Measurements from ENCODE around the gene VCX3B. TPM values are rescaled to one million over a fixed set of nuclear protein-coding genes. Genes with fewer than 3 reads are reported as not detected.
"Not testable (repeated sequence)": the region's sequence is repeated elsewhere in the genome, so short reads cannot be mapped to it uniquely, and the experiment has no call there.

The VCX3B gene
- total and polyA plus RNA-seq, 10 donors: 0.08 to 0.22 TPM; not detected in 8

- H3K27me3 ChIP-seq (replicated peaks in 1 of 7): no peaks in the 10 kb centered on the region
- intact Hi-C loops (cut with DNase I; ENCODE audit: low total_unique reads): no loop called here
- no peaks in the 10 kb centered on the region for H3K36me3 ChIP-seq
- no peak for DNase-seq
- H3K4me3 ChIP-seq: no peak overlapping the region
- WGBS, 5 donors: 91 to 96% (median 93%) methylated on average over 4 of the region's 4 CpGs
- no peaks in the 10 kb centered on the region for H3K9me3 ChIP-seq
- no peak overlapping the region for H3K27ac ChIP-seq
- H3K4me1 ChIP-seq: no peaks in the 10 kb centered on the region
- TF ChIP-seq POLR2AphosphoS5 (IDR thresholded peaks at IDR 0.05) (no peak), POLR2A (IDR thresholded peaks at IDR 0.05) (no peak), CTCF (IDR thresholded peaks at IDR 0.05 in 8 of 11, conservative IDR thresholded peaks at IDR 0.05 in 3 of 11) (no peak)
Measured at GRCh38 chrX:8500203-8500602, 35.6 kb downstream of the VCX3B start.

DNA sequence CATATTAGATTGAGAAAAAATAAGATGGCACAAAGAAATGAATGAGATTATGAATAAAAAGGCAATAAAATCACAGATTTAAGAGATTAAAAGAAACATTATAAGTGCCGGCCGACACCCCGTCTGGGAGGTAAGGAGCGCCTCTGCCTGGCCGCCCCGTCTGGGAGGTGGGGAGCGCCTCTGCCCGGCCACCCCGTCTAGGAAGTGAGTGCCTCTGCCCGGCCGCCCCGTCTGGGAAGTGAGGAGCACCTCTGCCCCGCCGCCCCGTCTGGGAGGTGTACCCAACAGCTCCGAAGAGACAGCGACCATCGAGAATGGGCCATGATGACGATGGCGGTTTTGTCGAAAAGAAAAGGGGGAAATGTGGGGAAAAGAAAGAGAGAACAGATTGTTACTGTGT lies 37.5 kb downstream of the VCX3B start:
- WGBS, 5 donors: 84 to 97% (median 91%) methylated on average over 15 to 21 of the region's 21 CpGs
- intact Hi-C loops (cut with DNase I; ENCODE audit: low total_unique reads); DNase-seq; H3K27me3 ChIP-seq (replicated peaks in 1 of 7); H3K4me1 ChIP-seq; H3K27ac ChIP-seq; H3K4me3 ChIP-seq; H3K9me3 ChIP-seq; H3K36me3 ChIP-seq: not testable (repeated sequence)

DNA sequence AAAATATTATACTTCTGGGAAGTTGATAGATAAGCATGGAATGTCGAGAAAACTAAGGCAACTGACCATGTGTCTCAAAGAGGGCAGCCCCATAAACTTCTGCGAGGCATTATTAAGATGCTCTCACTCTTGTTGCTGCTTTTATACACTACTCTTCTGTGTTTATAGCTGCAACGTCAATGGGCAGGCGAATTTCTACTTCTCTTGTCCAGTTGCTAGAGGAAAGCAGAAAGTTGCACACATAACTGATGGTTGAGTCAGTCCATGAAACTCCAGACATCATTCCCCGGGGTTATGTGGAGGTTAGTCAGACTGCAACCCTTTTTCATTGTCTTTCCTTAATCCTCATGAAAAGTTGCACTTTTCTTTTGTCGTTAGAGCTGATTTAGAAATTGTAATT lies 39.8 kb downstream of the VCX3B start:
- no peaks in the 10 kb centered on the region for H3K36me3 ChIP-seq
- no peak overlapping the region for H3K4me3 ChIP-seq
- TF ChIP-seq POLR2A (IDR thresholded peaks at IDR 0.05): no peak
- TF ChIP-seq POLR2AphosphoS5 (IDR thresholded peaks at IDR 0.05): no peak
- no peak for TF ChIP-seq CTCF (IDR thresholded peaks at IDR 0.05 in 8 of 11, conservative IDR thresholded peaks at IDR 0.05 in 3 of 11)
- H3K4me1 ChIP-seq: no peaks in the 10 kb centered on the region
- no peak overlapping the region for H3K27ac ChIP-seq
- 68 to 87% (median 74%) methylated on average over 6 of the region's 6 CpGs for WGBS, 5 donors
- no peaks in the 10 kb centered on the region for H3K27me3 ChIP-seq (replicated peaks in 1 of 7)
- no peaks in the 10 kb centered on the region for H3K9me3 ChIP-seq
- no peak for DNase-seq
- intact Hi-C loops (cut with DNase I; ENCODE audit: low total_unique reads): no loop called here

Data from spleen (tissue), 11 donors.